Mucosa of descending colon (tissue), 3 donors: ENCODE measurements around the gene SMS. TPM values are rescaled to one million over a fixed set of nuclear protein-coding genes. Genes with fewer than 3 reads are reported as not detected.

Experiments
- ATAC-seq: fragments of 200-7000 bp; cut with Tn5 transposase; one replicate; pipeline ENCODE4 v1.9.1; 2020; ENCODE audit warnings: mild to moderate bottlenecking, moderate library complexity
- DNase-seq, 3 donors: peaks; one replicate each; pipeline ENCODE4 v3.0.0-alpha.2; 2020
- H3K36me3 ChIP-seq: fragments of 200-600 bp; one replicate; pipeline ENCODE4 v1.8.0; 2021; ENCODE audit warnings: low read depth, mild to moderate bottlenecking
- H3K4me1 ChIP-seq: fragments of 200-600 bp; one replicate; pipeline ENCODE4 v1.8.0; 2021; ENCODE audit warnings: low read depth, mild to moderate bottlenecking
- H3K4me3 ChIP-seq: fragments of 200-600 bp; one replicate; pipeline ENCODE4 v1.8.0; 2021; ENCODE audit warnings: mild to moderate bottlenecking
- H3K9me3 ChIP-seq: fragments of 200-600 bp; one replicate; pipeline ENCODE4 v1.8.0; 2021; ENCODE audit warnings: mild to moderate bottlenecking
- CTCF ChIP-seq: fragments of 200-600 bp; IDR thresholded peaks from one replicate; pipeline ENCODE4 v1.8.0; 2022; ENCODE audit warnings: antibody characterized with exemption, mild to moderate bottlenecking
- intact Hi-C, 2 donors: fragments of 100-400 bp; cut with DNase I in 1 of 2; cut with micrococcal nuclease in 1 of 2; formaldehyde crosslinking; loops; one replicate each; pipeline versions ENCODE4 v1.11.0 to v1.11.1; 2022; cut with DNase I, micrococcal nuclease
- total RNA-seq, 3 donors: library from RNA; stranded (reverse); fragmentation: NEBNext Ultra II Directional in 2 of 3; extraction: Animal tissue kit (Norgen Biotek cat#: 25700) in 2 of 3; gene quantifications; one replicate each; pipeline versions ENCODE4 v1.2.1 to v1.2.4, GENCODE V29; 2021 to 2023
- donor health status: DM: no; HTN: no; CAD: no; lungs with moderate emphysema.
- donor health status: DM: no; HTN: no; CAD: no.
- donor health status: DM: no; HTN: yes; CAD: no.

Gene SMS
- total RNA-seq, 3 donors from 2014 or later, result 42.4 to 71.1 (median 56.1) TPM

DNA sequence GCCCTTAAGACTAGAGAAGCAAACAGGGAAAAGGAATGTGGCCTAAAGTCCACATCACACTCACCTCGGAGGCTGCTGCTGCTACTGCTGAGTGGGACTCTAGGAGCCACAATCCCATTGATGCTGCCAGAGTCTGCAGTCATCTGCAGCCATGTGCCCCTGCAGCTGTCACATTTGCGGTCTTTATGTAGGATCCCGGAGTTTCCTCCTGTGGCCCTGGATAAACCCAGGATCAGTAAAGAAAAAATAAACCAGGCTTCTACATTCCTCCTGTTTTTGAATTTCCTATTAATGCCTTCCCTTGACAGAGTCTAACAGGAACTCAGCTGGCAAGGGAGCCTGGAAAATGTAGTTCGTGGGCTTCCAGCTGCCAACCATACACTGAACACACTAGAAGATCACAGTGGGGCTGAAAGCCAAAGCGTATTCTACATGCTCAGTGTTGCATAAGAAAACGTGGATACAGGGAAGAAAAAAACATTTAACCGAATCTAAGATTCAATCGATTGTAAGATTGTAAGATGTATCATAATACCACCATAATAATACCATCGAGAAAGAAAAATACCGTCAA is 81.3 kb downstream of the SMS start:
- no peaks in the 10 kb centered on the region for H3K36me3 ChIP-seq
- TF ChIP-seq CTCF, result no peak
- H3K4me3 ChIP-seq, result no peak overlapping the region
- ATAC-seq (no peak), DNase-seq (no peak)
- intact Hi-C loops, result no loop called here
- no peaks in the 10 kb centered on the region for H3K9me3 ChIP-seq
- H3K4me1 ChIP-seq, result no peaks in the 10 kb centered on the region

GRCh38 chrX:22024577-22024976 is 84.1 kb downstream of the SMS start:
- Histone ChIP-seq H3K9me3 (no peaks in the 10 kb centered on the region), H3K36me3 (no peaks in the 10 kb centered on the region), H3K4me1 (no peaks in the 10 kb centered on the region), H3K4me3 (no peak overlapping the region)
- intact Hi-C loops, result no loop called here
- DNase-seq (no peak), ATAC-seq (no peak)
- TF ChIP-seq CTCF, result no peak

DNA sequence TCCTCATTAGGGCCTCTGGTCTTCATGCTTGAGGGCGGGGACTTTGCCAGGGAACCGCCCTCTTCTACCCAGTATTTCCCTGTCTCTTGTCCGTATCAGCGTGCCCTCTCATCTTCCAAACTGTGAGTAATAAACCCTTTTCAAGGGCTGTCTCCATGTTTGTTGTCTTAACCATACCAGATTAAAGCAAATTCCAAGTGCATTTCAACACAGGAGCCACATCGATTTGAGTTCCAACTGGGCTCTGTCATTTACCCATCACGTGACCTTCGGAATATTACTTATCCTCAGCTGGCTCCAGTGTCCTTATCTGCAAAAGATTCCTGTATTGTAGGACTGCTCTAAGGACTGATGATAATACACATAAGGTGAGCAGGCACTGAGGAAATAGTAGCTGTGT is 85.2 kb downstream of the SMS start:
- no peaks in the 10 kb centered on the region for H3K9me3 ChIP-seq
- no peak overlapping the region for H3K4me3 ChIP-seq
- ATAC-seq, result no peak
- no peak for TF ChIP-seq CTCF
- no peaks in the 10 kb centered on the region for H3K4me1 ChIP-seq
- no peaks in the 10 kb centered on the region for H3K36me3 ChIP-seq
- intact Hi-C loops, result no loop called here
- DNase-seq, result no peak

DNA sequence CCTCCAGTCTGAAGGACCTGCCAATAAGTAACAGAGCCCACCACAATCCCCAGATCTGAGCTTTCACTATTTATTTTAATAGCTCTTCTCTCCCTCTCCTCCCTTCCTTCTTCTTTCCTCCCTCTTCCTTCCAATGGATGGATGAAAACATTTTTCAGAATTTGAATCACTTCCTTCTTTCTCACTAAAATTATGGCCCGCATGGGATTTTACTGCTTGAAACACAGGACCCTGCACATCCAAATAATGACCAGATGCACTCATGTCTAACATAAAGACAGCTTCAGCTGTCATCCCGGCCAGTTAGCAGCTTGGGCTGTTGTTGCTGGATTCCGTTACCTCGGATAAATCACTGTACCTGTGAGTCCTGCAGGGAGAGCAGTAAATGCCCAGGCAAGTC is 86.2 kb downstream of the SMS start:
- Histone ChIP-seq H3K36me3 (no peaks in the 10 kb centered on the region), H3K4me1 (no peaks in the 10 kb centered on the region), H3K4me3 (no peak overlapping the region), H3K9me3 (no peaks in the 10 kb centered on the region)
- ATAC-seq, result no peak
- intact Hi-C loops, result no loop called here
- no peak for DNase-seq
- TF ChIP-seq CTCF, result no peak

DNA sequence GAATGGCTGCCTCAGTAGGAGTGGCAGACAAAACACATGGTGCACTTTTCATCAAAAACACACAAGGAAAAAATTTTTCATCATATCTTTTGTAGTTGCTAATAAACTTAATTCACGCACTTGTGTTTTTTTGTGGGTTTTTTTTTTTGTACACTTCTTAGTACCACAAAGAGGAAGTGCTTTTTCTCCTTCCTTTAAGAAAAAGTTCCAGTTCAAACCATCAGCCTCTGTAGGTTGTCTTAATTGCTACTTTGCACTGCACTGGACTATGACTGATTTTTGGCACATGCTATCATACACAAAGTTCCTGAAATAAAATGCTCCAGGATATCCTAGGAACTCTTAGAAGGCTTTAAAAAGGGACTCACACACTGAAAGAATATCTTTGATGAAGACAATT is 91.6 kb downstream of the SMS start, which contains the start of gene PHEX:
PHEX (plus strand) TSS at position 242 of the 400 bp plus-strand sequence. CDS start 681 bp downstream, outside the sequence.
- ATAC-seq (no peak), DNase-seq (no peak)
- no peaks in the 10 kb centered on the region for H3K9me3 ChIP-seq
- intact Hi-C loops, result no loop called here
- no peaks in the 10 kb centered on the region for H3K4me1 ChIP-seq
- H3K4me3 ChIP-seq, result no peak within 1 kb of the TSS
- no peak for TF ChIP-seq CTCF
- no peaks in the 10 kb centered on the region for H3K36me3 ChIP-seq

- intact Hi-C loops, result no loop called here
- TF ChIP-seq CTCF, result no peak
- H3K4me1 ChIP-seq, result no peaks in the 10 kb centered on the region
- no peaks in the 10 kb centered on the region for H3K36me3 ChIP-seq
- DNase-seq, result no peak
- H3K4me3 ChIP-seq, result no peak overlapping the region
- H3K9me3 ChIP-seq, result no peaks in the 10 kb centered on the region
- ATAC-seq, result no peak
These were observed 92.0 kb downstream of the SMS start for GRCh38 chrX:22032506-22032905.
